Measurements from ENCODE around the gene LRRFIP2. TPM values are rescaled to one million over a fixed set of nuclear protein-coding genes. Genes with fewer than 3 reads are reported as not detected.

Gene LRRFIP2
- total RNA-seq, 1 experiment from 2014 or later = 16.8 TPM

- H3K36me3 ChIP-seq (replicated peaks; ENCODE audit: control insufficient read depth, insufficient read depth, low read length) = peaks cover 3% of the 10 kb centered on the region
- no peaks in the 10 kb centered on the region for H3K27me3 ChIP-seq (ENCODE audit: control insufficient read depth, insufficient read depth, low read length)
- H3K4me3 ChIP-seq (ENCODE audit: insufficient read depth, low read depth, low read length) = no peak overlapping the region
- DNase-seq = no peak
These were observed 29.6 kb downstream of the LRRFIP2 start for GRCh38 chr3:37144806-37145205.

DNA sequence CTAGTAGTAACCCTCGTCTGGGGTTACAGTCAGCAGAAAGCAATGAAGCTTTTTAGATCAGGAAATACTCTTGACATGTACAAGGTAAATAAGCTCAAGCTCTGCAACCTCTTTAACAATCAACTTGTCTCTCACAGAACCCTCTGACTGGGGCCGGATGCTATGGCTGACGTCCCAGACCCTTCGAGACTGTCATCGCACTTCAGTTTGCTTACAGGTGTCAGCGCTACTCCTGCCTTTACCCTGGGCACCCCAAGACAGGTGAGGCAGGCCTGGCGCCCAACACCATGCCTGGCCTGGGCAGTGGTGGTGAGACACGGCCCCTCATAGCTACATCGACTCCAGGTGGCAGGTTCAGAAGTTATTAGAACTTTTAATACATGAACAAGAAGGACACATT is 30.6 kb downstream of the LRRFIP2 start:
- H3K27me3 ChIP-seq (ENCODE audit: control insufficient read depth, insufficient read depth, low read length) = no peaks in the 10 kb centered on the region
- DNase-seq = no peak
- no peak overlapping the region for H3K4me3 ChIP-seq (ENCODE audit: insufficient read depth, low read depth, low read length)
- H3K36me3 ChIP-seq (replicated peaks; ENCODE audit: control insufficient read depth, insufficient read depth, low read length) = peaks cover 3% of the 10 kb centered on the region

- peaks cover 3% of the 10 kb centered on the region for H3K36me3 ChIP-seq (replicated peaks; ENCODE audit: control insufficient read depth, insufficient read depth, low read length)
- H3K4me3 ChIP-seq (ENCODE audit: insufficient read depth, low read depth, low read length) = no peak overlapping the region
- no peaks in the 10 kb centered on the region for H3K27me3 ChIP-seq (ENCODE audit: control insufficient read depth, insufficient read depth, low read length)
- DNase-seq = no peak
These were observed 32.7 kb downstream of the LRRFIP2 start for GRCh38 chr3:37141676-37142075.

DNA sequence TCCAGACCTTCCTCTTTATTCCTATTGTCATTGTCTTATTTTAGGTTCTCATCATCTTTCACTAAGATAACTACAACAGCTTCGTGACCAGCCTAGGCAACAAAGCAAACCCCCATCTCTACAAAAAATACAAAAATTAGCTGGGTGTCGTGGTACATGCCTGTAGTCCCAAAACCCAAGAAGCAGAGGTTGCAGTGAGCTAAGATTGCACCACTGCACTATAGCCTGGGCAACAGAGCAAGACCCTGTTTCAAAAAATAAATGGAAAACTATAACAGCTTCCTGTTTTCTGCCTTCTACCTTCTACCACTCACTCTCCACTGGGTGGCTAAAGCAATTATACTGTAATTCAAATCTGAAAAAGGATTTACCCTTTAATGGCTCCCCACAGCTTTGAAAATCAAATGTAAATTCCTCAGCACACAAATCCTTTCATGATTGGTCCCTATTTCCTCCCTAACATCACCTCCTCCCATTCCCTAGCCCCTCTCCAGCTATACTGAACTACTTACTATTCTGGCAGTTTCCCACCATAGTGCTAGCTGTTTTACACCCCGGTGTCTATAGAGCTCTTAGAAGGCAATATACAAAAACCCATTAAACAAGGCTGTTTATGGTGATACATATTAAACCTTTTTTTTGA is 33.4 kb downstream of the LRRFIP2 start:
- no peak overlapping the region for H3K4me3 ChIP-seq (ENCODE audit: insufficient read depth, low read depth, low read length)
- DNase-seq = peak; percentile 25

DNA sequence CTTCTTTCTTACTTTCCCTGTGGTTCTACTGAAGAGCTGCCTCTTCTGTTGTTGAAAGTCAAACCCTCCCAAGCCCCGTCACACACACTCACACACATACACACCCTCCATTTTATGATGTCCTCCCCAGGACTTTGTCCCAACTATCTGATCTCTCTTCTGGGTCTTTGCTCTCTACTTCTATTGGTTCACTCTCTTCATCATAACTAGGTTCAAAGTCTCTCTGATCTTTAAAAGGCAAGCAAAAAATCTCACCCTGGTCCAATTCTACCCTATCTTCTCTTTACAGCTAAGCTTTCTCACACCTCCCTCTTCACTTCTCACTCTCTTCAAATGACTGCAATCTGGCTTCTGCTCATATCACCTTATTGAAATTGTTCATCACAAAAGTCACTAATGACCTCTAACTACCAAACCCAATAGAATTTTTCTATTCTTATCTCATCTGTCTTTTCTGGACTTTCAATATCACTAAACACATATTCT is 34.8 kb downstream of the LRRFIP2 start:
- Histone ChIP-seq H3K36me3 (replicated peaks; ENCODE audit: control insufficient read depth, insufficient read depth, low read length) (peaks cover 3% of the 10 kb centered on the region), H3K27me3 (ENCODE audit: control insufficient read depth, insufficient read depth, low read length) (no peaks in the 10 kb centered on the region), H3K4me3 (ENCODE audit: insufficient read depth, low read depth, low read length) (no peak overlapping the region)
- no peak for DNase-seq

More for the DNA sequence above, 33.4 kb downstream of the LRRFIP2 start:
- Histone ChIP-seq H3K36me3 (replicated peaks; ENCODE audit: control insufficient read depth, insufficient read depth, low read length) (peaks cover 3% of the 10 kb centered on the region), H3K27me3 (ENCODE audit: control insufficient read depth, insufficient read depth, low read length) (no peaks in the 10 kb centered on the region)

DNA sequence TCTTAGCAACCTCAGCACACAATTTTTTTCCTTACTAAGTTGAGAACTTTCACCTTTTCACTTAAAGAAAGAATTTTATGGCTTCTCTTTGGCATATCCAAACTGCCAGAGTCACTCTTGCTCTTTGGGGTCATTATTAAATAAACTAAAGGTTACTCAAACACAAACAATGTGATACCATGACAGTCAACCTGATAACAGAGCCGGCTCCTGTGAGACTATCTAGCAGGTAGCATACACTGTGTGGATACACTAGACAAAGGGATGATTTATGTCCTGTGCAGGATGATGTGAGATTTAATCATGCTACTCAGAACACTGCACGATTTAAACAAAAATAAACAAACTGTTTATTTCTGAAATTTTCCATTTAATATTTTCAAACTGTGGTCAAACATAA is 35.6 kb downstream of the LRRFIP2 start:
- Histone ChIP-seq H3K36me3 (replicated peaks; ENCODE audit: control insufficient read depth, insufficient read depth, low read length) (peaks cover 3% of the 10 kb centered on the region), H3K4me3 (ENCODE audit: insufficient read depth, low read depth, low read length) (no peak overlapping the region), H3K27me3 (ENCODE audit: control insufficient read depth, insufficient read depth, low read length) (no peaks in the 10 kb centered on the region)
- DNase-seq = no peak

GRCh38 chr3:37137516-37137915 is 36.9 kb downstream of the LRRFIP2 start:
- no peak for DNase-seq
- 0 out of 2 replicates have a peak, but pooled peaks cover under 1% of the 10 kb centered on the region for H3K36me3 ChIP-seq (replicated peaks; ENCODE audit: control insufficient read depth, insufficient read depth, low read length)
- no peaks in the 10 kb centered on the region for H3K27me3 ChIP-seq (ENCODE audit: control insufficient read depth, insufficient read depth, low read length)
- no peak overlapping the region for H3K4me3 ChIP-seq (ENCODE audit: insufficient read depth, low read depth, low read length)

DNA sequence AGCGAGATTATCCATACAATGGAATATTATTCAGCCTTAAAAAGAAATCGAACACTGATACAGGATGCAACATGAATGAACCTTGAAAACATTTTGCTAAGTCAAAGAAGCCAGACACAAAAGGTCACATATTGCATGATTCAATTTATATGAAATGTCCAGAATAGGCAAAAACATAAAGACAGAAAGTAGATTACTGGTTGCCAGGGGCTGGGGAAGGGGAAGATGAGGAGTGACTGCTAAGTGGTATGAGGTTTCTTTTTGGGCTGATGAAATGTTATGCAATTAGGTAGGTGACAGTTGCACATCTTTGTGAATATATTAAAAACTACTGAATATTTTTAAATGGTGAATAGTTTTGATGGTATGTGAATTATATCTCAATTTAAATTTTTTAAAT is 38.3 kb downstream of the LRRFIP2 start:
- DNase-seq = no peak

DNA sequence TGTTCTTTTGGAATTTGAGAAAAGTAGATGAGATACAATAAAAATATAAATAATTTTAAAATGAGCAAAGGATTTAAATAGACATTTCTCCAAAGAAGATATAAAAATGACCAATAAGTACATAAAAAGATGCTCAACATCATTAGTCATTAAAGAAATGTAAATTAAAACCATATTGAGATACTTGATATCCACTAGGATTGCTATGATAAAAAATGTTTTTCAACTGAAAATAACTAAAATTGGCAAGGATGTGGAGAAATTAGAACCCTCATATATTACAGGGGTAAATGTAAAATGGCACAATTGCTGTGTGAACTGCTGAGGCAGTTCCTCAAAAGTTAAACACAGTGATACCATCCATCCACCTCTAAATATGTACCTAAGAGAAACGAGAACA is 38.8 kb downstream of the LRRFIP2 start:
- Histone ChIP-seq H3K27me3 (ENCODE audit: control insufficient read depth, insufficient read depth, low read length) (no peaks in the 10 kb centered on the region), H3K36me3 (replicated peaks; ENCODE audit: control insufficient read depth, insufficient read depth, low read length) (no peaks in the 10 kb centered on the region), H3K4me3 (ENCODE audit: insufficient read depth, low read depth, low read length) (no peak overlapping the region)
- no peak for DNase-seq

More for the DNA sequence above, 38.3 kb downstream of the LRRFIP2 start:
- Histone ChIP-seq H3K36me3 (replicated peaks; ENCODE audit: control insufficient read depth, insufficient read depth, low read length) (no peaks in the 10 kb centered on the region), H3K4me3 (ENCODE audit: insufficient read depth, low read depth, low read length) (no peak overlapping the region), H3K27me3 (ENCODE audit: control insufficient read depth, insufficient read depth, low read length) (no peaks in the 10 kb centered on the region)

- no peaks in the 10 kb centered on the region; the same call in 1 of the 2 replicates for H3K36me3 ChIP-seq (replicated peaks; ENCODE audit: control insufficient read depth, insufficient read depth, low read length)
- no peak for DNase-seq
- H3K4me3 ChIP-seq (ENCODE audit: insufficient read depth, low read depth, low read length) = no peak overlapping the region
- H3K27me3 ChIP-seq (ENCODE audit: control insufficient read depth, insufficient read depth, low read length) = no peaks in the 10 kb centered on the region
These were observed 42.0 kb downstream of the LRRFIP2 start for GRCh38 chr3:37132334-37132733.

- no peak for DNase-seq
- no peak overlapping the region for H3K4me3 ChIP-seq (ENCODE audit: insufficient read depth, low read depth, low read length)
- H3K27me3 ChIP-seq (ENCODE audit: control insufficient read depth, insufficient read depth, low read length) = no peaks in the 10 kb centered on the region
- H3K36me3 ChIP-seq (replicated peaks; ENCODE audit: control insufficient read depth, insufficient read depth, low read length) = no peaks in the 10 kb centered on the region; the same call in 1 of the 2 replicates
These were observed 42.6 kb downstream of the LRRFIP2 start for GRCh38 chr3:37131860-37132144.

- Histone ChIP-seq H3K36me3 (replicated peaks; ENCODE audit: control insufficient read depth, insufficient read depth, low read length) (no peaks in the 10 kb centered on the region; the same call in 1 of the 2 replicates), H3K27me3 (ENCODE audit: control insufficient read depth, insufficient read depth, low read length) (no peaks in the 10 kb centered on the region), H3K4me3 (ENCODE audit: insufficient read depth, low read depth, low read length) (no peak overlapping the region)
- DNase-seq = no peak
These were observed 43.2 kb downstream of the LRRFIP2 start for GRCh38 chr3:37130984-37131859.

DNA sequence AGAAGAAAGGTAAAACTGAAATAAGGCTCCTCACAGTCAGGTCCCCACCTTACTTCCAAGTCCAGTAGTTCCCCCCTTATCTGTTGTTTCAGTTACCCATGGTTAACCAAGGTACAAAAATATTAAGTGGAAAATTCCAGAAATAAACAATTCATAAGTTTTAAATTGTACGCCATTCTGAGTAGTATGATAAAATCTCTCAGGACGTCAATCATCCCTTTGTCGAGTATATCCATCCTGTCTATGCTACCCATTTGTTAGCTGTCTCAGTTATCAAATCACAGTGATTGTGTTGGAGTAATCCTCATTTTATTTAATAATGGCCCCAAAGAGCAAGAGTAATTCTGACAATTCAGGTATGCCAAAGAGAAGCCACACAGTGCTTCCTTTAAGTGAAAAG is 43.9 kb downstream of the LRRFIP2 start:
- DNase-seq = no peak
- Histone ChIP-seq H3K4me3 (ENCODE audit: insufficient read depth, low read depth, low read length) (no peak overlapping the region), H3K36me3 (replicated peaks; ENCODE audit: control insufficient read depth, insufficient read depth, low read length) (no peaks in the 10 kb centered on the region; the same call in 1 of the 2 replicates), H3K27me3 (ENCODE audit: control insufficient read depth, insufficient read depth, low read length) (no peaks in the 10 kb centered on the region)

GRCh38 chr3:37129871-37130270 is 44.5 kb downstream of the LRRFIP2 start:
- no peaks in the 10 kb centered on the region; the same call in 1 of the 2 replicates for H3K36me3 ChIP-seq (replicated peaks; ENCODE audit: control insufficient read depth, insufficient read depth, low read length)
- no peaks in the 10 kb centered on the region for H3K27me3 ChIP-seq (ENCODE audit: control insufficient read depth, insufficient read depth, low read length)
- H3K4me3 ChIP-seq (ENCODE audit: insufficient read depth, low read depth, low read length) = no peak overlapping the region
- DNase-seq = no peak

- no peak overlapping the region for H3K4me3 ChIP-seq (ENCODE audit: insufficient read depth, low read depth, low read length)
- H3K36me3 ChIP-seq (replicated peaks; ENCODE audit: control insufficient read depth, insufficient read depth, low read length) = no peaks in the 10 kb centered on the region; the same call in 1 of the 2 replicates
- no peak for DNase-seq
- no peaks in the 10 kb centered on the region for H3K27me3 ChIP-seq (ENCODE audit: control insufficient read depth, insufficient read depth, low read length)
These were observed 47.0 kb downstream of the LRRFIP2 start for GRCh38 chr3:37127340-37127739.
